ENCODE data around the gene LRBA. TPM values are rescaled to one million over a fixed set of nuclear protein-coding genes. Genes with fewer than 3 reads are reported as not detected.

LRBA gene
- total RNA-seq, 2 donors from 2014 or later: 30.9 to 33.7 TPM

DNA sequence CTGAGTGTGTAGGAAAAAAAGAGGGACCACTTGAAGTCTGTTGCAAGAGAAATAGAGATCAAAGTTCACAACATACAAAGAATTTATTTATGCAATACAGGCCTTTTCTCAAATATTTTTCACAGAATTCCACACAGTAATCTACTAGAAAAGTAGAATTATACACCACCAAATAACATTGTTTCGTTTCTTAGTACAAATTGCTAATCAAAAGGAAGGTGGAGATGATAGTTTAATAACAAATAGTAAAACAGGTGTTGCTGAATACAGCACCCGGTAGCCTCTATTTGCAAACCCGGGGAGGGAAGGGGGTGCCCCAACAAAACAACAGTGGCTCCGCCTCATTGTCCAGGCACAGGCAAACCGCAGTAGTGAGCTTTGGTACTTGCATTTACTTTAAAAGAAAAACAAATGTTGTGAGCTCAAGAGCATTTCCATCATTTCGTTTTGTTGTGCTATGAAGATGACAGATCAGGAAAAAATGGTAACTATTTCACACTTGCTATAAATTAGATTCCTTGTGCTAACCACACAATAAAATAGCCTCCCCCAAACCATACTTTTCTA, 750.4 kb downstream of the LRBA start:
- no peaks in the 10 kb centered on the region for H3K9me3 ChIP-seq
- H3K27me3 ChIP-seq (replicated peaks; ENCODE audit: insufficient read depth): no peaks in the 10 kb centered on the region
- TF ChIP-seq, protein P1, sequence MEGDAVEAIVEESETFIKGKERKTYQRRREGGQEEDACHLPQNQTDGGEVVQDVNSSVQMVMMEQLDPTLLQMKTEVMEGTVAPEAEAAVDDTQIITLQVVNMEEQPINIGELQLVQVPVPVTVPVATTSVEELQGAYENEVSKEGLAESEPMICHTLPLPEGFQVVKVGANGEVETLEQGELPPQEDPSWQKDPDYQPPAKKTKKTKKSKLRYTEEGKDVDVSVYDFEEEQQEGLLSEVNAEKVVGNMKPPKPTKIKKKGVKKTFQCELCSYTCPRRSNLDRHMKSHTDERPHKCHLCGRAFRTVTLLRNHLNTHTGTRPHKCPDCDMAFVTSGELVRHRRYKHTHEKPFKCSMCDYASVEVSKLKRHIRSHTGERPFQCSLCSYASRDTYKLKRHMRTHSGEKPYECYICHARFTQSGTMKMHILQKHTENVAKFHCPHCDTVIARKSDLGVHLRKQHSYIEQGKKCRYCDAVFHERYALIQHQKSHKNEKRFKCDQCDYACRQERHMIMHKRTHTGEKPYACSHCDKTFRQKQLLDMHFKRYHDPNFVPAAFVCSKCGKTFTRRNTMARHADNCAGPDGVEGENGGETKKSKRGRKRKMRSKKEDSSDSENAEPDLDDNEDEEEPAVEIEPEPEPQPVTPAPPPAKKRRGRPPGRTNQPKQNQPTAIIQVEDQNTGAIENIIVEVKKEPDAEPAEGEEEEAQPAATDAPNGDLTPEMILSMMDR (IDR thresholded peaks at IDR 0.05): no peak
- ATAC-seq (ENCODE audit: insufficient number of reproducible peaks, low FRiP score, low read depth): no peak
- no peak overlapping the region for H3K4me3 ChIP-seq
- H3K4me1 ChIP-seq (ENCODE audit: control insufficient read depth in 1 of 2, low read depth in 2 of 2): peaks cover 0 to 11% of the 10 kb centered on the region in 2 donors
- peaks cover 6% of the 10 kb centered on the region for H3K36me3 ChIP-seq
- no peak for DNase-seq (ENCODE audit: low spot score)
- H3K27ac ChIP-seq: no peak overlapping the region

DNA sequence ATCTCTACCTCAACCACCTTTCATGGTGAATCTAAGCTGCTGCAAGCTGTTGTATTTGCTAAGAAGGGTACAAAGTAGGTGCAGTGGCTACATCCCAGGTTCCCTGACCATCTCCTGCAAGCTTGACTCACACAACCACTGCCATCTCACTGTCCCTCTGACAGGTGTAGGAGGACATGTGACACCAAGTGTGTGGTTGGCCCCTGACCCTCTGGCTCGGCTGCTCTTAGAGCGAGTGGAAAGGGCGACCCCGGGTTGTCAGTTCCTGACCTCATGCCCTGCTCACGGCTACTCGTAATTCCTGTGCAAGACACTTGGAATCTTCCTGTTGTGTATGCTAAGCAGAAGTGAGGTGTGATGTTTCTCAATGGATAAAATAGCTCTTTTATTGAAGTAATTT, 752.5 kb downstream of the LRBA start:
- Histone ChIP-seq H3K9me3 (no peaks in the 10 kb centered on the region), H3K27ac (no peak overlapping the region), H3K27me3 (replicated peaks; ENCODE audit: insufficient read depth) (no peaks in the 10 kb centered on the region), H3K36me3 (peaks cover 6% of the 10 kb centered on the region), H3K4me1 (ENCODE audit: control insufficient read depth in 1 of 2, low read depth in 2 of 2) (peaks cover 0 to 11% of the 10 kb centered on the region in 2 donors), H3K4me3 (no peak overlapping the region)
- no peak for ATAC-seq (ENCODE audit: insufficient number of reproducible peaks, low FRiP score, low read depth)
- no peak for DNase-seq (ENCODE audit: low spot score)
- TF ChIP-seq, protein P1 (IDR thresholded peaks at IDR 0.05): no peak

DNA sequence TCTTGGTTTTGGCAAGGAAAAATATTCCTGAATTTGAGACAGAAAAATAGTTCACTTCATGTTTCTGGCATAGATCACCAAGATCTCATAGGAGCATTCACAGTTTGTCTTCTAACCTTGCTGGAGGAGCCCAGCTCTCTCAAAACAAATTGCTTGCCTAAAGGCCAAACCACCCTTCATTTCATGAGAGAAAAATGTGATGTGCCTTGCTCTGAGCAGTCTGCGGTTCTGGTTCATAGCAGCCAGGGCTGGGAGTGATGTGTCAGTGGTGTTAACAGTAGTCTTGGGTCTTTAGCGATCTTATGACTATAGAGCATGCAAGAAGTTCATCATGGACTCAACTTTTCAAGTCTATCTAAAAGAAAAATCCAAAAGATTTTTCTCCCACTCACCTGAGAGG, 753.5 kb downstream of the LRBA start:
- DNase-seq (ENCODE audit: low spot score) (no peak), ATAC-seq (ENCODE audit: insufficient number of reproducible peaks, low FRiP score, low read depth) (no peak)
- H3K9me3 ChIP-seq: no peaks in the 10 kb centered on the region
- peaks cover 6% of the 10 kb centered on the region for H3K36me3 ChIP-seq
- no peak overlapping the region for H3K4me3 ChIP-seq
- H3K27ac ChIP-seq: no peak overlapping the region
- TF ChIP-seq, protein P1 (IDR thresholded peaks at IDR 0.05): no peak
- peaks cover 0 to 11% of the 10 kb centered on the region in 2 donors for H3K4me1 ChIP-seq (ENCODE audit: control insufficient read depth in 1 of 2, low read depth in 2 of 2)
- H3K27me3 ChIP-seq (replicated peaks; ENCODE audit: insufficient read depth): no peaks in the 10 kb centered on the region

DNA sequence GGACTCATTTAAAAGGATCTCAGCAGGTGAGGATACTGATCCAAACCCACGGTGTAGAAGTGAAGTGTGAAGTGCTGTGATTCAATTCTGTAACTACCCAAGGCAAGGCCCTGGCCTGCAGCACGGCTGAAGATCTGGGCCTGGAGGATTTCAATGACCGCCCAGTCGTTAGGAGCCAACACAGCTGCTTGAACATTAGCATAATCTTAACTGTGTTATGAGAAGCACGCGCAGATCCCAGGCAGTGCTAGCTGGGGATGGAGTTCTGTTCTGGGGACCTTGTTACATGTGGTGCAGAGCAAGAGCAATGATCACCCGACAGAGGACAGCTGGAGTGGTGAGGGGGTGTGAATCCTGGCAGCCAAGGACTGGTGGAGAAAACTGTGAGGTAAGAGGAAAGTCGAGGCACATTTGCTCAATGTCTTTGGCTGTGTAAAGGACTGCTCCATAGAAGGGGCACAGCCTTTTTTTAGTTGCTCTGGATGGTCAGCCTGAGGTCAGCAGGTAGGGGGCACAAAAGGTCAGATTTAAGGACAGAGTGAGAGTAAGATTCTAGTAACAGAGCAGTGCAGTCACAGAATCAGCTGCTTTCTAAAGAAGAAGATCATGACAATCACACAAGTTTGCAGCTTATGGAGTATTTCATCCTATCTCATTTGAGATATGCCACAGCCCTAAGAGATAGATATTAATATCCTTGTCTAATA, 755.1 kb downstream of the LRBA start:
- TF ChIP-seq, protein P1 (IDR thresholded peaks at IDR 0.05): no peak
- DNase-seq (ENCODE audit: low spot score): no peak
- peaks cover 6% of the 10 kb centered on the region for H3K36me3 ChIP-seq
- H3K4me3 ChIP-seq: no peak overlapping the region
- no peak overlapping the region for H3K27ac ChIP-seq
- no peaks in the 10 kb centered on the region for H3K27me3 ChIP-seq (replicated peaks; ENCODE audit: insufficient read depth)
- peaks cover 0 to 11% of the 10 kb centered on the region in 2 donors for H3K4me1 ChIP-seq (ENCODE audit: control insufficient read depth in 1 of 2, low read depth in 2 of 2)
- ATAC-seq (ENCODE audit: insufficient number of reproducible peaks, low FRiP score, low read depth): no peak
- H3K9me3 ChIP-seq: no peaks in the 10 kb centered on the region

DNA sequence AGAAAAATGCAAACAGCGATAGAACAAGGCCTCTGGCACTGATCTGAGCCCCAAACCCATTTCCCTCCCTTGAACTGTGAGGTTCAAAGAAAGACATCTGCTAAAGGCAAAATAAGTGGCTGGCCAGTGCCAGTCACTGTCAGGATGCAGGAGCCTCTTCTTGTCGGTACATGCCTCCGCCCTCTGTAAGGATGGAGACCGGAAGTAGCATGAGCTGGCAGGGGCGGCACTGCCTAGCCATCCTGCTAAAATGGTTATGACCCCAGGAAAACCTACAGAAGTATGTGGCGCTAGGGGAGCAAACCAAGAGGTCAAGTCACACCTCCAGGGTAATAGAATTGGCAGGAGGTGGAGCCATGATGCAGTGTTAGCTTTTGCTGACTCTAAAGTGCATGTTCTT, 756.5 kb downstream of the LRBA start:
- Histone ChIP-seq H3K27ac (no peak overlapping the region), H3K4me3 (no peak overlapping the region), H3K36me3 (peaks cover 6% of the 10 kb centered on the region), H3K4me1 (ENCODE audit: control insufficient read depth in 1 of 2, low read depth in 2 of 2) (peaks cover 0 to 11% of the 10 kb centered on the region in 2 donors), H3K27me3 (replicated peaks; ENCODE audit: insufficient read depth) (no peaks in the 10 kb centered on the region), H3K9me3 (no peaks in the 10 kb centered on the region)
- DNase-seq (ENCODE audit: low spot score) (no peak), ATAC-seq (ENCODE audit: insufficient number of reproducible peaks, low FRiP score, low read depth) (no peak)
- TF ChIP-seq, protein P1 (IDR thresholded peaks at IDR 0.05): no peak

Measured in thoracic aorta (tissue), 2 donors.